Activated naive CD8-positive, alpha-beta T cell treated with anti-CD3 and anti-CD28 coated beads for 36 hours (primary cell): Measurements from ENCODE around the gene ARHGAP44. TPM values are rescaled to one million over a fixed set of nuclear protein-coding genes. Genes with fewer than 3 reads are reported as not detected.

Source experiments
- DNase-seq: peaks from one replicate; pipeline ENCODE4 v3.0.0; 2021
- H3K27ac Mint-ChIP-seq: one replicate; pipeline ENCODE4 v1.8.0; 2022; ENCODE audit warnings: mild to moderate bottlenecking, moderate library complexity, mixed read lengths
- H3K27me3 Mint-ChIP-seq: one replicate; pipeline ENCODE4 v1.8.0; 2022; ENCODE audit warnings: mild to moderate bottlenecking, mixed read lengths
- H3K36me3 Mint-ChIP-seq: one replicate; pipeline ENCODE4 v1.8.0; 2021; ENCODE audit warnings: mild to moderate bottlenecking, mixed read lengths
- H3K4me1 Mint-ChIP-seq: one replicate; pipeline ENCODE4 v1.8.0; 2021; ENCODE audit warnings: mixed read lengths
- H3K4me3 Mint-ChIP-seq: one replicate; pipeline ENCODE4 v1.8.0; 2022; ENCODE audit warnings: mild to moderate bottlenecking, moderate library complexity, mixed read lengths
- H3K9me3 Mint-ChIP-seq: one replicate; pipeline ENCODE4 v1.8.0; 2022; ENCODE audit warnings: mixed read lengths
- total RNA-seq, 2 experiments: library from RNA; stranded (reverse); gene quantifications; one replicate each; pipeline ENCODE4 v1.2.3, GENCODE V29; 2021

Gene ARHGAP44
- total RNA-seq, 2 experiments from 2014 or later: 0.16 to 0.29 TPM

DNA sequence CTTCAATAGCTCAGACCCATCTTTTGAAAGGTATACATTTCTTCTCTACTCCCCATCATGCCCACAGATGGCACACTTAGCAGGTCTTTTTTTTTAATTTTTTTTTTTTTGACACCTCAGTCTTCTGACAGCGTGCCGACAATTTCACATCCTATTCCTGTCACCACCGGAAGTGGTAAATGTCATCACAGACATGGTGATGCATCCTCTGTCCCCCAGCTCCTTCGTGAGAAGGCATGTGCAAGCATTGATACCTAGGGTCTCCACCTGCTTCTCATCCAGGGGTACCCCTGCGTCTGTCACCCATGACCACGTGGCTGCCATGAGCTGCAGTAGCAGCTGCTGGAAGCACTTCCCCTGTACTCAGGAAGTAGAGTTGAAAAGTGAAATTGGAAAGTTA, 192.9 kb downstream of the ARHGAP44 start:
- no peak for DNase-seq
- Mint-ChIP-seq H3K4me3 (no peak overlapping the region), H3K27me3 (peaks cover 13% of the 10 kb centered on the region), H3K27ac (no peak overlapping the region), H3K4me1 (peaks cover 3% of the 10 kb centered on the region), H3K9me3 (no peaks in the 10 kb centered on the region), H3K36me3 (no peaks in the 10 kb centered on the region)

GRCh38 chr17:12983991-12984884, 194.9 kb downstream of the ARHGAP44 start:
- no peaks in the 10 kb centered on the region for H3K36me3 Mint-ChIP-seq
- no peak overlapping the region for H3K27ac Mint-ChIP-seq
- DNase-seq: no peak
- no peak overlapping the region for H3K4me3 Mint-ChIP-seq
- peaks cover 3% of the 10 kb centered on the region for H3K4me1 Mint-ChIP-seq
- H3K27me3 Mint-ChIP-seq: peaks cover 4% of the 10 kb centered on the region
- H3K9me3 Mint-ChIP-seq: no peaks in the 10 kb centered on the region

- DNase-seq: no peak
- Mint-ChIP-seq H3K4me3 (no peak overlapping the region), H3K27me3 (peaks cover 4% of the 10 kb centered on the region), H3K4me1 (peaks cover 3% of the 10 kb centered on the region), H3K27ac (no peak overlapping the region), H3K9me3 (no peaks in the 10 kb centered on the region), H3K36me3 (peaks cover 9% of the 10 kb centered on the region)
Observed at GRCh38 chr17:12985431-12986293, 196.4 kb downstream of the ARHGAP44 start.

GRCh38 chr17:12987120-12987519, 197.8 kb downstream of the ARHGAP44 start:
- no peaks in the 10 kb centered on the region for H3K27me3 Mint-ChIP-seq
- DNase-seq: no peak
- no peaks in the 10 kb centered on the region for H3K9me3 Mint-ChIP-seq
- peaks cover 3% of the 10 kb centered on the region for H3K4me1 Mint-ChIP-seq
- H3K27ac Mint-ChIP-seq: no peak overlapping the region
- H3K4me3 Mint-ChIP-seq: no peak overlapping the region
- peaks cover 20% of the 10 kb centered on the region for H3K36me3 Mint-ChIP-seq

GRCh38 chr17:12990041-12990808, 200.9 kb downstream of the ARHGAP44 start:
- no peaks in the 10 kb centered on the region for H3K27me3 Mint-ChIP-seq
- H3K27ac Mint-ChIP-seq: no peak overlapping the region
- no peaks in the 10 kb centered on the region for H3K4me1 Mint-ChIP-seq
- peaks cover 25% of the 10 kb centered on the region for H3K36me3 Mint-ChIP-seq
- no peaks in the 10 kb centered on the region for H3K9me3 Mint-ChIP-seq
- no peak overlapping the region for H3K4me3 Mint-ChIP-seq
- DNase-seq: no peak

DNA sequence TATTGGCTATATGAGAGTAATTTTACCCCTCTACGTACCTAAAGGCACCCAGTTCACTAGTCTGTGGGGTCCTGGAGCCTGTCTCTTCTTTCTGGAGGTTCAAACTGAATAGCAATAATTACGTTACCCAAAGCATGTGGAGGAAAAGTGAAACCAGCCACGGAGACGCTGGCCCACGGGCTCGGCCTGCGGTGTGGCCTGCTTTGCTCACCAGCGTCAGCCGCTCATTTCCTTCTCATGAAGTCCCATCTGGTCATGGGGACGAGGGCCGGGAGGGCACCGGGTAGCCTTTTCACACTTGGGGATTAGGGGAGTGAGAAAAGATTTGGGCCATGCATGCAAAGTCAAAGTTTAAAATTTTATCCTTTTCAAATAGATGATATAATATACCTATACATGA, 201.6 kb downstream of the ARHGAP44 start:
- Mint-ChIP-seq H3K36me3 (peaks cover 25% of the 10 kb centered on the region), H3K27me3 (no peaks in the 10 kb centered on the region), H3K4me1 (no peaks in the 10 kb centered on the region), H3K9me3 (no peaks in the 10 kb centered on the region), H3K4me3 (no peak overlapping the region), H3K27ac (no peak overlapping the region)
- DNase-seq: no peak

DNA sequence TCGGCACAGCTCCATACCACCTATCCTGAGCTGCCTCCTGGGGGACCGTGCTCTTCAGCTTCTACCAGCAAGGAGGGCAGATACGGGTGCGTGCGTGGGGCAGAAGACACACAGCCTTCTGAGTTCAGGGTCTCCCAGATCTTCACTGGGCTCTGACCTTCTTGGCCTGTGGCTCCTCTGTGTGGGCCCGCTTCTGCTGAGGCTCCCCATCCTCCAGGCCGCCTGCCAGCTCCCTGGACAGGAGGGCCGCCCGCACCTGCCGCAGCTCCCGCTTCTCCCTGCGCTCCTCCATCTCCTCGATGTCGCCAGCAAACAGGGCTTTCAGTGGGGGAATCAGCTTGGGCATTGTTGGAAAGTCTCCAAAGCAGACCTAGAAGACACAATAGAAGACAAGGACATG, 203.4 kb downstream of the ARHGAP44 start:
- H3K9me3 Mint-ChIP-seq: no peaks in the 10 kb centered on the region
- no peak for DNase-seq
- peaks cover 25% of the 10 kb centered on the region for H3K36me3 Mint-ChIP-seq
- H3K27ac Mint-ChIP-seq: no peak overlapping the region
- H3K4me3 Mint-ChIP-seq: no peak overlapping the region
- no peaks in the 10 kb centered on the region for H3K27me3 Mint-ChIP-seq
- H3K4me1 Mint-ChIP-seq: no peaks in the 10 kb centered on the region

DNA sequence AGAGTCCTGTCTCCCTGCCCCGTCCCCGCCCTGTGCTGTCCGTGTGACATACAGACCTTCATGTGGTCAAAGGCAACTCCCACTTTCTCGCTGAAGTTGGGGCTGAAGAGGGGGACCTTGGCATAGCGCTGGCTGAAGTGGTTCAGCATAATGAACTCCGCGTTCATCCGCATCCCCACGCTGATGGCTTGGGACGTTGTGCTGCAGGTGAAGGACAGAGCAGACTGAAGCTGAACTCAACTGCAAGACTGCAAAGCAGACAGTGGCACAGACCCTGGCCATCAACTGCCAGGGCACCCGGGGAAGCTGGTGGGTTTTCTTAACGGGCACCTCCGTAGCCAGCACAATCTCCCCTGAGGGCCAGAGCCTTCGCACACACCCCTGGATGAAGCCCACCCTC, 204.3 kb downstream of the ARHGAP44 start:
- peaks cover 27% of the 10 kb centered on the region for H3K36me3 Mint-ChIP-seq
- no peaks in the 10 kb centered on the region for H3K9me3 Mint-ChIP-seq
- H3K4me1 Mint-ChIP-seq: no peaks in the 10 kb centered on the region
- no peaks in the 10 kb centered on the region for H3K27me3 Mint-ChIP-seq
- no peak for DNase-seq
- H3K27ac Mint-ChIP-seq: no peak overlapping the region
- no peak overlapping the region for H3K4me3 Mint-ChIP-seq

DNA sequence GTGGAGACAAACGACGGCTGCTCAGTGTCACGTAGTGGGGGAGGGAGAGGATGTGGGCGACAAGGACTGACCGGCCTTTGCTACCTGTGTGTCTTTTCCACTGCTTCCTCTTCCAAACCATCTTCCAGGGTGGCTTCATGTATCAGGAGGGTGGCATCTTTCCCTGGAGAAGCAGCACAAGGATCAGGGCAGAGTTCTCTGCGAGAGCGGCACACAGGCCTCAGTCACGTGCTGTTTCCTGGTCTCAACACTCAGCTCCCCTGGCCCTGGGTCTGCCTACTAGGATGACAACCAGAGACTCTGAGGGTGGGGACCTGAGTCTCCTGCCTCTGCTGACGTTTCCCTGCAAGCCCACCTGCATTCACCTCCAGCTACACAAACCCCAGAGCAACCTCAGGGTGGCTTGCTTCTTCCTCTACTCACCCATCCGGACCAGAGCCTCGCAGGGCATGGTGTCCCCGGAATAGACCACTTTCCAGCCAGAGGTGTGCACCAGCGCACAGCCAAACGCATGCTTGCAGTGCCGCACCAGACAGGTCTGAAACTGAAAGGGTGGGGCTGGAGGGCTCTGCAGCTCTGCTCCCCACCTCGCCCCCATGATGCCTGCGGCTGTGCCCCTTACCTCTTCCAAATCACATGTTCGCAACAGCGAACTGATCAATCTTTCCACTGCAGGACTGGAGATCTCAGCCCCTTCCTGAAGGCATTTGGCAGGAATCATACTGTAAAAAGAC, 205.2 kb downstream of the ARHGAP44 start:
- DNase-seq: no peak
- Mint-ChIP-seq H3K9me3 (no peaks in the 10 kb centered on the region), H3K4me3 (no peak overlapping the region), H3K4me1 (no peaks in the 10 kb centered on the region), H3K27ac (no peak overlapping the region), H3K27me3 (no peaks in the 10 kb centered on the region), H3K36me3 (peaks cover 27% of the 10 kb centered on the region)

GRCh38 chr17:12995106-12995895, 206.0 kb downstream of the ARHGAP44 start:
- no peak for DNase-seq
- no peak overlapping the region for H3K4me3 Mint-ChIP-seq
- no peak overlapping the region for H3K27ac Mint-ChIP-seq
- no peaks in the 10 kb centered on the region for H3K9me3 Mint-ChIP-seq
- peaks cover 20% of the 10 kb centered on the region for H3K36me3 Mint-ChIP-seq
- no peaks in the 10 kb centered on the region for H3K27me3 Mint-ChIP-seq
- H3K4me1 Mint-ChIP-seq: no peaks in the 10 kb centered on the region

DNA sequence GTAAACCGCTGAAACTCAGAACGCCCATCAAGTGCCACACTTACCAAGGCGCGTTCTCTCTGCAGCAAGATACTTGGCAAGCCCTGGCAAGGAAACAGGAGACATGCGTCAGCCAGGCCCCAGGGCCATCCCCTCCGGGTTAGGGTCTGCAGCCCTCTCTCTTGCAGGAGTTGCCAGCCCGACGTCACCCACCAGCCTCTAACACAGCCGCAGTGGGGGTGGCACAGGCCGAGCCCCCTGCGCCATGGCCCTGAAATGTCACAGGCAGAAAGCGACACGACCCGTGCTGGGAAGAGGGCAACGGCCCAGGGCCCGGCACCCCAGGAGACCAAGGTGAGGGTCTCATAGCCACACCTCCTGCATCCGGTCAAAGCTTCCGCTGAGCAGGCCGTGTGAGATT, 206.6 kb downstream of the ARHGAP44 start:
- Mint-ChIP-seq H3K9me3 (no peaks in the 10 kb centered on the region), H3K27me3 (no peaks in the 10 kb centered on the region), H3K4me3 (no peak overlapping the region), H3K36me3 (peaks cover 16% of the 10 kb centered on the region), H3K4me1 (no peaks in the 10 kb centered on the region), H3K27ac (no peak overlapping the region)
- DNase-seq: no peak

GRCh38 chr17:12996357-12996756, 207.1 kb downstream of the ARHGAP44 start:
- Mint-ChIP-seq H3K9me3 (no peaks in the 10 kb centered on the region), H3K36me3 (peaks cover 13% of the 10 kb centered on the region), H3K27me3 (no peaks in the 10 kb centered on the region), H3K4me1 (no peaks in the 10 kb centered on the region), H3K27ac (no peak overlapping the region), H3K4me3 (no peak overlapping the region)
- no peak for DNase-seq

GRCh38 chr17:12996941-12997340, 207.6 kb downstream of the ARHGAP44 start:
- Mint-ChIP-seq H3K4me1 (no peaks in the 10 kb centered on the region), H3K9me3 (no peaks in the 10 kb centered on the region), H3K27me3 (no peaks in the 10 kb centered on the region), H3K27ac (no peak overlapping the region), H3K36me3 (peaks cover 7% of the 10 kb centered on the region), H3K4me3 (no peak overlapping the region)
- no peak for DNase-seq

GRCh38 chr17:12998461-12998860, 209.2 kb downstream of the ARHGAP44 start:
- H3K27me3 Mint-ChIP-seq: no peaks in the 10 kb centered on the region
- H3K9me3 Mint-ChIP-seq: no peaks in the 10 kb centered on the region
- no peak overlapping the region for H3K27ac Mint-ChIP-seq
- no peak for DNase-seq
- peaks cover 7% of the 10 kb centered on the region for H3K36me3 Mint-ChIP-seq
- no peaks in the 10 kb centered on the region for H3K4me1 Mint-ChIP-seq
- no peak overlapping the region for H3K4me3 Mint-ChIP-seq
